H9 (cell line): ENCODE measurements around the gene FARS2. TPM values are rescaled to one million over a fixed set of nuclear protein-coding genes. Genes with fewer than 3 reads are reported as not detected.

Experiments
- DNase-seq: peaks from one replicate; pipeline ENCODE4 v3.0.0-alpha.2; 2017
- H2AFZ ChIP-seq: one replicate; pipeline ENCODE4 v1.6.1; 2013; ENCODE audit warnings: mild to moderate bottlenecking, low read length, control low read depth, moderate library complexity
- H2AK5ac ChIP-seq: 2 replicates; pipeline ENCODE4 v1.6.1; 2013; ENCODE audit warnings: low read length, control low read depth, mixed read lengths; ENCODE audit not compliant: insufficient read length
- H2BK120ac ChIP-seq: one replicate; pipeline ENCODE4 v1.6.1; 2013; ENCODE audit warnings: low read depth, mild to moderate bottlenecking, low read length, control low read depth, inconsistent platforms; ENCODE audit not compliant: poor library complexity, severe bottlenecking
- H2BK12ac ChIP-seq: 2 replicates; pipeline ENCODE4 v1.6.1; 2013; ENCODE audit warnings: low read length, control low read depth, mixed read lengths, low read depth; ENCODE audit not compliant: insufficient read length
- H2BK15ac ChIP-seq: 2 replicates; pipeline ENCODE4 v1.6.1; 2013; ENCODE audit warnings: low read depth, low read length, control low read depth
- H2BK20ac ChIP-seq: one replicate; pipeline ENCODE4 v1.6.1; 2013; ENCODE audit warnings: low read depth, mild to moderate bottlenecking, low read length, control low read depth, inconsistent platforms; ENCODE audit not compliant: poor library complexity, severe bottlenecking
- H2BK5ac ChIP-seq: 2 replicates; pipeline ENCODE4 v1.6.1; 2013; ENCODE audit warnings: low read length, control low read depth, mixed read lengths; ENCODE audit not compliant: insufficient read length
- H3K14ac ChIP-seq: 2 replicates; pipeline ENCODE4 v1.6.1; 2013; ENCODE audit warnings: low read length, control low read depth; ENCODE audit not compliant: insufficient read depth
- H3K18ac ChIP-seq: 2 replicates; pipeline ENCODE4 v1.6.1; 2013; ENCODE audit warnings: low read depth, mild to moderate bottlenecking, mixed read lengths, low read length, control low read depth; ENCODE audit not compliant: insufficient read length
- H3K23ac ChIP-seq: 2 replicates; pipeline ENCODE4 v1.6.1; 2013; ENCODE audit warnings: low read length, control low read depth, mixed read lengths, low read depth; ENCODE audit not compliant: insufficient read length
- H3K23me2 ChIP-seq: 2 replicates; pipeline ENCODE4 v1.6.1; 2013; ENCODE audit warnings: low read depth, mild to moderate bottlenecking, mixed read lengths, low read length, control low read depth; ENCODE audit not compliant: insufficient read length, poor library complexity, severe bottlenecking
- H3K27ac ChIP-seq: 2 replicates; pipeline ENCODE4 v1.5.1; 2013; ENCODE audit warnings: low read length, control low read depth, mixed read lengths, low read depth; ENCODE audit not compliant: insufficient read length
- H3K27me3 ChIP-seq: 2 replicates; pipeline ENCODE4 v1.6.1; 2013; ENCODE audit warnings: low read length, control low read depth, inconsistent platforms; ENCODE audit not compliant: insufficient read depth
- H3K4ac ChIP-seq: 2 replicates; pipeline ENCODE4 v1.6.1; 2013; ENCODE audit warnings: low read depth, mild to moderate bottlenecking, control low read depth, inconsistent platforms, low read length, moderate library complexity
- H3K4me1 ChIP-seq: 2 replicates; pipeline ENCODE4 v1.6.1; 2013; ENCODE audit warnings: low read length, control low read depth, inconsistent platforms; ENCODE audit not compliant: insufficient read depth
- H3K4me2 ChIP-seq: 2 replicates; pipeline ENCODE4 v1.6.1; 2013; ENCODE audit warnings: low read length, control low read depth, mixed read lengths; ENCODE audit not compliant: insufficient read length, insufficient read depth
- H3K56ac ChIP-seq: 2 replicates; pipeline ENCODE4 v1.6.1; 2013; ENCODE audit warnings: low read depth, mild to moderate bottlenecking, mixed read lengths, low read length, control low read depth; ENCODE audit not compliant: insufficient read length
- H3K79me1 ChIP-seq: 2 replicates; pipeline ENCODE4 v1.6.1; 2013; ENCODE audit warnings: low read depth, mild to moderate bottlenecking, moderate library complexity, low read length, control low read depth, inconsistent platforms; ENCODE audit not compliant: insufficient read depth, poor library complexity, severe bottlenecking
- H3K79me2 ChIP-seq: 2 replicates; pipeline ENCODE4 v1.6.1; 2013; ENCODE audit warnings: low read length, control low read depth, inconsistent platforms; ENCODE audit not compliant: insufficient read depth
- H3K9ac ChIP-seq: 2 replicates; pipeline ENCODE4 v1.6.1; 2013; ENCODE audit warnings: low read length, control low read depth, mixed read lengths; ENCODE audit not compliant: insufficient read length; ENCODE audit errors: extremely low read depth
- H3K9me3 ChIP-seq: one replicate; pipeline ENCODE4 v1.6.1; 2013; ENCODE audit warnings: low read depth, low read length, inconsistent platforms; ENCODE audit not compliant: control insufficient read depth
- H3T11ph ChIP-seq: one replicate; pipeline ENCODE4 v1.6.1; 2013; ENCODE audit warnings: mild to moderate bottlenecking, low read length, control low read depth, inconsistent platforms
- H4K20me1 ChIP-seq: one replicate; pipeline ENCODE4 v1.6.1; 2013; ENCODE audit not compliant: control insufficient read depth, insufficient read length, insufficient read depth
- H4K5ac ChIP-seq: 2 replicates; pipeline ENCODE4 v1.6.1; 2013; ENCODE audit warnings: low read depth, mild to moderate bottlenecking, mixed read lengths, low read length, control low read depth; ENCODE audit not compliant: insufficient read length
- H4K8ac ChIP-seq: replicated peaks from 2 replicates; pipeline ENCODE4 v1.6.1; 2013; ENCODE audit warnings: low read length, control low read depth, mixed read lengths, low read depth; ENCODE audit not compliant: insufficient read length
- H4K91ac ChIP-seq: 2 replicates; pipeline ENCODE4 v1.6.1; 2013; ENCODE audit warnings: low read depth, mild to moderate bottlenecking, moderate library complexity, mixed read lengths, low read length, control low read depth; ENCODE audit not compliant: insufficient read length
- H3K27ac Mint-ChIP-seq, 3 experiments: 2 replicates in 2 of 3; 3 replicates in 1 of 3; pipeline ENCODE4 v1.8.0; 2020 to 2021; ENCODE audit warnings: mixed read lengths in 3 of 3, mild to moderate bottlenecking in 1 of 3, moderate library complexity in 1 of 3
- H3K27me3 Mint-ChIP-seq: 2 replicates; pipeline ENCODE4 v1.8.0; 2021; ENCODE audit warnings: low read depth, mild to moderate bottlenecking, moderate library complexity, mixed read lengths
- H3K36me3 Mint-ChIP-seq, 3 experiments: 2 replicates in 2 of 3; 3 replicates in 1 of 3; pipeline ENCODE4 v1.8.0; 2020 to 2021; ENCODE audit warnings: low read depth in 3 of 3, mixed read lengths in 3 of 3; ENCODE audit not compliant: insufficient read depth in 1 of 3
- H3K4me1 Mint-ChIP-seq, 2 experiments: 2 replicates each; pipeline ENCODE4 v1.8.0; 2020; ENCODE audit warnings: mixed read lengths in 2 of 2
- H3K4me3 Mint-ChIP-seq, 2 experiments: 2 replicates in 1 of 2; 3 replicates in 1 of 2; pipeline ENCODE4 v1.8.0; 2020 to 2021; ENCODE audit warnings: mild to moderate bottlenecking in 2 of 2, mixed read lengths in 2 of 2, moderate library complexity in 1 of 2
- H3K9me3 Mint-ChIP-seq, 2 experiments: 2 replicates in 1 of 2; 3 replicates in 1 of 2; pipeline ENCODE4 v1.8.0; 2020; ENCODE audit warnings: mild to moderate bottlenecking in 2 of 2, mixed read lengths in 2 of 2, moderate library complexity in 1 of 2
- WGBS: extraction: QIAGEN DNeasy Blood & Tissue Kit; methylation state at CpG from one replicate; pipeline ENCODE4 v1.1.7; 2013; ENCODE audit warnings: missing lambda C conversion rate, low lambda C conversion rate, mixed read lengths; ENCODE audit not compliant: insufficient read length; ENCODE audit errors: extremely low coverage; 5-methylcytosine and 5-hydroxymethylcytosine counted together
- total RNA-seq: library from RNA; stranded (reverse); gene quantifications from 2 replicates; pipeline ENCODE4 v1.2.1, GENCODE V29; 2021
- TF ChIP-seq, protein P1 (sequence below): fragments of 200-600 bp; sonication (generic); conservative IDR thresholded peaks from 3 replicates; pipeline ENCODE4 v1.8.0; 2021; ENCODE audit warnings: antibody characterized with exemption, mild to moderate bottlenecking

FARS2 gene
- total RNA-seq, 1 experiment from 2014 or later: 8.5 TPM

DNA sequence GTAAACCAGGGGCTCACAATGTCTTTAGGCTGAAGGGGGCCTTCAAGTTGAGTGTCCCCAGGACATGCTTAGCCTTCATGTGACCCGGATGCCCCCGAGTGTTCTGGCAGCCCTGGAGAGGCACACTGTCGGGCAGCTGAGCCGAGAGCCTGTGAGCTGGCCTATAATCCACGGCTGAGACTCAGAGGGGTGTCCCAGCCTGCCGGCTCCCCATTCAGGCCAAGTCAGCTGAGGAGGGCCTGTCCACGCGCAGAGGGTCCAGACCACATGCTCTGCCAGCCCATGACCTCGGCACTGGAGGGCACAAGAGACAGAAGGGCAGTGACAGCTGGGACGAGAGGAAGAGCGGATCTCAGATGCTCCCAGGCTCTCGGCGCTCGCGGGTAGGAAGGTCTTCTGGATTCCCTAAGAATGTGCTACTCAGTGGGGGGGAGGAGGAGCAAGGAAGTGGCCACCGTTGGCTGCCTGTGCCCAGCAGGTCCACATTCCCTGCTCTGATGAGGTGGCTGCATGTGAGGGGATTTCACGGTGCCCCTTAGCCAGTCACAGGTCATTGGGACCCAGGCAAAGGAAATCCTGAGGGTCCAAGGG lies 520.7 kb downstream of the FARS2 start:
- H3K23me2 ChIP-seq: no peaks in the 10 kb centered on the region
- H4K8ac ChIP-seq: no peak overlapping the region
- no peak overlapping the region for H3K27ac ChIP-seq
- H3K56ac ChIP-seq: no peak overlapping the region
- H2BK5ac ChIP-seq: no peak overlapping the region
- no peak overlapping the region for H3K9ac ChIP-seq
- no peak for DNase-seq
- H3K4me1 Mint-ChIP-seq: peaks cover 22 to 27% of the 10 kb centered on the region in 2 experiments
- no peak overlapping the region for H2AK5ac ChIP-seq
- no peak overlapping the region for H3K23ac ChIP-seq
- H2AFZ ChIP-seq: no peak overlapping the region
- no CpG with 5 or more reads among the region's 17 CpGs for WGBS
- no peaks in the 10 kb centered on the region for H3K36me3 Mint-ChIP-seq
- TF ChIP-seq, protein P1, sequence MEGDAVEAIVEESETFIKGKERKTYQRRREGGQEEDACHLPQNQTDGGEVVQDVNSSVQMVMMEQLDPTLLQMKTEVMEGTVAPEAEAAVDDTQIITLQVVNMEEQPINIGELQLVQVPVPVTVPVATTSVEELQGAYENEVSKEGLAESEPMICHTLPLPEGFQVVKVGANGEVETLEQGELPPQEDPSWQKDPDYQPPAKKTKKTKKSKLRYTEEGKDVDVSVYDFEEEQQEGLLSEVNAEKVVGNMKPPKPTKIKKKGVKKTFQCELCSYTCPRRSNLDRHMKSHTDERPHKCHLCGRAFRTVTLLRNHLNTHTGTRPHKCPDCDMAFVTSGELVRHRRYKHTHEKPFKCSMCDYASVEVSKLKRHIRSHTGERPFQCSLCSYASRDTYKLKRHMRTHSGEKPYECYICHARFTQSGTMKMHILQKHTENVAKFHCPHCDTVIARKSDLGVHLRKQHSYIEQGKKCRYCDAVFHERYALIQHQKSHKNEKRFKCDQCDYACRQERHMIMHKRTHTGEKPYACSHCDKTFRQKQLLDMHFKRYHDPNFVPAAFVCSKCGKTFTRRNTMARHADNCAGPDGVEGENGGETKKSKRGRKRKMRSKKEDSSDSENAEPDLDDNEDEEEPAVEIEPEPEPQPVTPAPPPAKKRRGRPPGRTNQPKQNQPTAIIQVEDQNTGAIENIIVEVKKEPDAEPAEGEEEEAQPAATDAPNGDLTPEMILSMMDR: no peak
- no peak overlapping the region for H3K4ac ChIP-seq
- no peaks in the 10 kb centered on the region for H3K27me3 Mint-ChIP-seq
- H2BK12ac ChIP-seq: no peak overlapping the region
- H3K4me2 ChIP-seq: no peak overlapping the region
- H3K4me3 Mint-ChIP-seq: no peak overlapping the region; a peak in 1 of 5 replicates
- H3K79me1 ChIP-seq: no peaks in the 10 kb centered on the region
- H2BK15ac ChIP-seq: no peak overlapping the region
- H4K91ac ChIP-seq: no peak overlapping the region
- no peaks in the 10 kb centered on the region for H3K27me3 ChIP-seq
- no peaks in the 10 kb centered on the region; the same call in 1 of the 2 replicates for H3K4me1 ChIP-seq
- H4K5ac ChIP-seq: no peak overlapping the region
- no peak overlapping the region for H2BK120ac ChIP-seq
- H3K27ac Mint-ChIP-seq: peak overlapping the region in 1 of 3 experiments; percentile 59; a peak in 1 of 7 replicates
- H3K9me3 Mint-ChIP-seq: no peaks in the 10 kb centered on the region; a peak in 1 of 5 replicates
- no peaks in the 10 kb centered on the region for H3K9me3 ChIP-seq
- H3T11ph ChIP-seq: no peak overlapping the region
- no peaks in the 10 kb centered on the region for H3K79me2 ChIP-seq
- no peak overlapping the region for H3K18ac ChIP-seq
- no peaks in the 10 kb centered on the region for H4K20me1 ChIP-seq
- H3K14ac ChIP-seq: no peak overlapping the region
- H2BK20ac ChIP-seq: no peak overlapping the region
